ENCODE data around the gene RNF114.
"Not testable (repeated sequence)": the region's sequence is repeated elsewhere in the genome, so short reads cannot be mapped to it uniquely, and the experiment has no call there.

- TF ChIP-seq EZH2 (IDR thresholded peaks at IDR 0.05; ENCODE audit: borderline replicate concordance); CTCF (IDR thresholded peaks at IDR 0.05; ENCODE audit: poor library complexity); EZH2phosphoT487 (IDR thresholded peaks at IDR 0.05; ENCODE audit: low read depth, severe bottlenecking, unreplicated experiment): not testable (repeated sequence)
Measured at GRCh38 chr20:49998478-49999188, 62.4 kb downstream of the RNF114 start.
